Lung (tissue), 12 donors: ENCODE measurements around the gene TP53BP2. TPM values are rescaled to one million over a fixed set of nuclear protein-coding genes. Genes with fewer than 3 reads are reported as not detected.
A peak's percentile ranks its signal among the peaks of the same experiment; 100 is the strongest.
"Not testable (repeated sequence)": the region's sequence is repeated elsewhere in the genome, so short reads cannot be mapped to it uniquely, and the experiment has no call there.

Experiments
- ATAC-seq: fragments of 200-7000 bp; cut with Tn5 transposase; one replicate; pipeline ENCODE4 v1.9.1; 2020; ENCODE audit warnings: moderate number of reproducible peaks; ENCODE audit not compliant: insufficient read depth, low FRiP score
- DNase-seq, 3 donors: peaks; one replicate each; pipeline ENCODE4 v3.0.0-alpha.2; 2013 to 2017
- H3K27ac ChIP-seq, 2 donors: one replicate each; pipeline ENCODE4 v1.5.1; 2013; ENCODE audit warnings: mild to moderate bottlenecking in 2 of 2, moderate library complexity in 2 of 2, control low read depth in 1 of 2, inconsistent platforms in 1 of 2, low read depth in 1 of 2, low read length in 1 of 2
- H3K27me3 ChIP-seq, 3 donors: one replicate each; pipeline ENCODE4 v1.5.1; 2013; ENCODE audit warnings: low read length in 2 of 3; ENCODE audit not compliant: control insufficient read depth in 3 of 3, insufficient read depth in 3 of 3
- H3K36me3 ChIP-seq, 4 donors: one replicate each; pipeline ENCODE4 v1.5.1; 2013; ENCODE audit warnings: low read length in 4 of 4, mild to moderate bottlenecking in 1 of 4, moderate library complexity in 1 of 4; ENCODE audit not compliant: control insufficient read depth in 4 of 4, insufficient read depth in 4 of 4
- H3K4me1 ChIP-seq, 5 donors: one replicate each; pipeline ENCODE4 v1.5.1; 2013; ENCODE audit warnings: low read length in 5 of 5, mild to moderate bottlenecking in 2 of 5, moderate library complexity in 1 of 5; ENCODE audit not compliant: control insufficient read depth in 5 of 5, insufficient read depth in 5 of 5
- H3K4me3 ChIP-seq: one replicate; pipeline ENCODE4 v1.5.1; 2013; ENCODE audit warnings: mild to moderate bottlenecking, control low read depth, moderate library complexity
- H3K9ac ChIP-seq, 2 donors: one replicate each; pipeline ENCODE4 v1.5.1; 2013; ENCODE audit warnings: low read length in 2 of 2, control low read depth in 1 of 2; ENCODE audit not compliant: insufficient read depth in 1 of 2
- H3K9me3 ChIP-seq, 4 donors: one replicate each; pipeline ENCODE4 v1.5.1; 2013; ENCODE audit warnings: low read length in 3 of 4, mild to moderate bottlenecking in 1 of 4, moderate library complexity in 1 of 4; ENCODE audit not compliant: control insufficient read depth in 4 of 4, insufficient read depth in 3 of 4
- CTCF ChIP-seq: IDR thresholded peaks from 2 replicates; pipeline ENCODE4 v1.5.1; 2012; ENCODE audit warnings: mild to moderate bottlenecking; ENCODE audit errors: control extremely low read depth, extremely low read depth
- WGBS, 2 donors: extraction: QIAGEN DNeasy Blood & Tissue Kit; methylation state at CpG; one replicate each; pipeline ENCODE4 v1.1.7; 2013; 5-methylcytosine and 5-hydroxymethylcytosine counted together
- polyA plus RNA-seq, 2 donors: library from polyadenylated mRNA; stranded (reverse); fragments of 200-250 nt; gene quantifications; one replicate each; pipeline ENCODE4 v1.2.1, GENCODE V29; 2013
- total RNA-seq, 2 donors: library from RNA; depleted of rRNA in 1 of 2; stranded (reverse); fragments of >200 nt in 1 of 2; gene quantifications; one replicate each; pipeline ENCODE4 v1.2.1, GENCODE V29; 2014 to 2021
- donor health status: control.
- donor health status: control.
- donor health status: Bipolar disorder and iron deficiency.
- donor health status: healthy.
- donor health status: DM: yes; HTN: yes; CAD: no.

TP53BP2 gene
- total and polyA plus RNA-seq, 4 donors, result 11.5 to 94.2 (median 45.7) TPM

- ATAC-seq (no peak), DNase-seq (peak; percentile 34 to 65 (median 50))
- H3K27me3 ChIP-seq, result no peaks in the 10 kb centered on the region
- no peak overlapping the region for H3K4me3 ChIP-seq
- no peak for TF ChIP-seq CTCF
- H3K4me1 ChIP-seq, result peaks cover 0 to 21% (median 4%) of the 10 kb centered on the region in 5 donors
- WGBS, 2 donors, result 64 to 83% methylated on average over 14 of the region's 14 CpGs
- H3K9me3 ChIP-seq, result no peaks in the 10 kb centered on the region
- no peak overlapping the region for H3K9ac ChIP-seq
- peaks cover 0 to 12% (median 0%) of the 10 kb centered on the region in 4 donors for H3K36me3 ChIP-seq
- H3K27ac ChIP-seq, result peak overlapping the region in 1 of 2 donors; percentile 89
These were observed 107.0 kb downstream of the TP53BP2 start for GRCh38 chr1:223738465-223739365.

GRCh38 chr1:223737342-223737741 lies 108.4 kb downstream of the TP53BP2 start:
- 73 to 88% methylated on average over 7 of the region's 7 CpGs for WGBS, 2 donors
- DNase-seq (no peak), ATAC-seq (no peak)
- no peaks in the 10 kb centered on the region for H3K9me3 ChIP-seq
- no peak for TF ChIP-seq CTCF
- H3K27ac ChIP-seq, result peak overlapping the region in 1 of 2 donors; percentile 71
- no peak overlapping the region for H3K4me3 ChIP-seq
- H3K4me1 ChIP-seq, result peaks cover 11 to 29% (median 17%) of the 10 kb centered on the region in 5 donors
- H3K9ac ChIP-seq, result no peak overlapping the region
- no peaks in the 10 kb centered on the region for H3K27me3 ChIP-seq
- peaks cover 0 to 8% (median 0%) of the 10 kb centered on the region in 4 donors for H3K36me3 ChIP-seq

GRCh38 chr1:223736638-223737037 lies 109.1 kb downstream of the TP53BP2 start:
- ATAC-seq, DNase-seq, H3K4me3 ChIP-seq, H3K9me3 ChIP-seq, H3K36me3 ChIP-seq, H3K27me3 ChIP-seq, H3K9ac ChIP-seq: not testable (repeated sequence)
- peak overlapping the region in 1 of 2 donors; percentile 81 for H3K27ac ChIP-seq
- H3K4me1 ChIP-seq, result peaks cover 15 to 35% (median 22%) of the 10 kb centered on the region in 5 donors
- 89 to 98% methylated on average over 5 of the region's 5 CpGs for WGBS, 2 donors
